Stimulated activated CD4-positive, alpha-beta T cell treated with anti-CD3 and anti-CD28 coated beads, Interleukin-4, amount 100 ng/mL, for 24 hours (primary cell): ENCODE measurements around the gene TOB2.
"Not testable (repeated sequence)": the region's sequence is repeated elsewhere in the genome, so short reads cannot be mapped to it uniquely, and the experiment has no call there.

Experiments
- DNase-seq: peaks from one replicate; pipeline ENCODE4 v3.0.0-alpha.2; 2020

TOB2 gene

GRCh38 chr22:41461901-41462300, 15.3 kb upstream of the TOB2 start:
- no peak for DNase-seq

DNA sequence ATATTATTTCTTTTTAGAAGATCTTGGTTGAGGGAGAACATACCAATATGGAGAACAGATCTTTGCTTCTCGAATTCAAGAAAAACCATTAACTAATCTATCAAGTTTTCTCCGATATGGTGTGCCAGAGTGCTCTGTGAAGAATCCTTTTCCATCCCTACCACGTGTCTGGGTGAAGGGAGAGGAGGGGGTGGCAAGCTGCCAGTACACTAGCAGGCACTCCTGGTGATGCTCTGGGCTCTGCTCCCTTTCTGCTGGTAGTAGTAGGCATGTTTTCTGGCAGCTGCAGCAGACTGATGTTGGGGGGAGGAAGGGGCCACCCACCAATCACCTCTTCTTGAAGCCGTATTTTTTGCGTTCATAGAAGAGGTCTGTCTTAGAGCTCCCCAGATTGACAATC, 13.5 kb upstream of the TOB2 start:
- DNase-seq: not testable (repeated sequence)

DNA sequence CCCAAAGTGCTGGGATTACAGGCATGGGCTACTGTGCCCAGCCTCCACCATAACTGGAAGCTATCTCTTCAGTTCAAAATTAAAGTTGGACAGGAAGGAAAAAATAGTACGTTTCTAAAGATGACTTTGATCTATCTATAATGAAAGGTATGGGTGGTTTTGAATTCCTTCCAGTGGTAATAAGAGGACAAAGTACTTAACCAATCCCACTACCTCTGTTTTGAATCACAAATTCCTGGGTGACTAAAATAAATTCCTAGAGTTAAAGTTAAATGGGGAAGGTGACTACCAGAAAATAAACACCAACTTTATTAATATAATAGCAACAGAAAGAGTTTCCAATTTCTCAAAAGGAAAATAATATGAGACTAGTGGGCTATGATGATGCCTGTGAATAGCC, 12.8 kb upstream of the TOB2 start:
- DNase-seq: no peak

- no peak for DNase-seq
These were observed 11.6 kb upstream of the TOB2 start for GRCh38 chr22:41458161-41458728.

GRCh38 chr22:41448189-41448808, 1.7 kb upstream of the TOB2 start:
- DNase-seq: peak; percentile 94

GRCh38 chr22:41447435-41448188, 1.0 kb upstream of the TOB2 start:
- peak; percentile 69 for DNase-seq

DNA sequence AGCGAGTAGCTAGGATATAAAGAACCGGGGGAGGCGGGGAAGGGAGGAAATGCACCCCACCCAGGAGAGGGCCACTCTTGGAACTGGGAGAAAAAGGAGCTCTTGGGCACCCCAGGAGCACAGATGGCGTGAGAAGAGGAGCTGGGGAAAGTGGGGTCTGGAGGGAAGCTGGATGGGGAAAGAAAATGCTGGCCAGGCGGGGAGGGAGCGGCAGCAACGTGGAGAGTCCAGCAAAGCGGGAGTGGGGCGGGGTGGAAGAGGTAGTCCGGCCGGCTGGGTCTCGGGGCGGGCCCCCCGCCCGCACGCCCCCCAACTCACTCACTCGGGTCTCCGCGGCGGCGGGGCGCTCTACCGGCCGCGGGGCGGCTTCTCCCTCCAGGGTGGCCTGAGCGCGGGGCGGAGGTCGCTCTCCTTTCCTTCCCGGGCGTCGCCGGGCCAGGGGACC, 522 bp downstream of the TOB2 start:
- peak; percentile 7 for DNase-seq

DNA sequence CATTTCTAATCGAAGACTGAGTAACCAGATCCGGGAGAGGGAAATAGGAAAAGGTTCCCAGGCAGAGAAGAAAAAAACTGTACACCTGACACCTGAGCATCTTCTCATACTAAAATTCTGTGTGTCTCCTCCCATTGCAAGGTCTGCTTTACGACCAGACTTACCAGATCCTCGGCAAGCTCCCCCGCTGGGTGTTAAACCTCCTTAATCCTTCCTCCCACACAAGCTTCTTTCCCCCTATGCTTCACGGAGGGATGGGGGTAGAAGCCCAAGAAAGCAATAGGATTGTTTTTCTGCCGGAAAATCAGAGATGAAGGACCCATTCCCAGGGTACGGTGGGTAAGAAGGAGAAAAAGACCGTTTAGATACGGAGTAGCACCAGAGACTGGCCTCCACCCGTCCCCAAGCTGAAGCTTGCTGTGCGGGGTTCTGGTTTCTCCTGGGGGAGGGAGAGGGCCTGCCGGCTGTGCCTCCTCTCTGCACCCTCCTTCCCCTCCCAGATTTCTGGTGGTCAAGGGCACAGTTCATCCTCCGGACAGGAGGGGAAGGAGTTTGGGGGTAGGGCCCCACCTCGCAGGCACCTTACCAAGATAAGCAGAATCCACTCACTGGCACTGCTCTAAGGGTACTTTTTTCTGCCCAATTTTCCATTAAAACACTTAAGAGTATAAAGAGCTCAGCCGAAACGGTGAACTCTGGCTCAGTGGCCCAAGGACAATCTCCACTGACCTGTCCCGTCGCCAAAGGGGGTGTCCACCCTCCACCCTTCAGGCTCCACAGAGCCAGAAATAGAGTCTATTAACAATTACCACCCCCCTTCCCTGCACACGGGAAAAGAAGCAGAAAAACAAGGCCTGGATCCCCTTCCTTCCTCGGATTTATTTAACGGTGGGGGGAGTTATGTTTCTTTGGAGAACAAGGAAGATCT, 1.2 kb downstream of the TOB2 start:
- DNase-seq: peak; percentile 41

DNA sequence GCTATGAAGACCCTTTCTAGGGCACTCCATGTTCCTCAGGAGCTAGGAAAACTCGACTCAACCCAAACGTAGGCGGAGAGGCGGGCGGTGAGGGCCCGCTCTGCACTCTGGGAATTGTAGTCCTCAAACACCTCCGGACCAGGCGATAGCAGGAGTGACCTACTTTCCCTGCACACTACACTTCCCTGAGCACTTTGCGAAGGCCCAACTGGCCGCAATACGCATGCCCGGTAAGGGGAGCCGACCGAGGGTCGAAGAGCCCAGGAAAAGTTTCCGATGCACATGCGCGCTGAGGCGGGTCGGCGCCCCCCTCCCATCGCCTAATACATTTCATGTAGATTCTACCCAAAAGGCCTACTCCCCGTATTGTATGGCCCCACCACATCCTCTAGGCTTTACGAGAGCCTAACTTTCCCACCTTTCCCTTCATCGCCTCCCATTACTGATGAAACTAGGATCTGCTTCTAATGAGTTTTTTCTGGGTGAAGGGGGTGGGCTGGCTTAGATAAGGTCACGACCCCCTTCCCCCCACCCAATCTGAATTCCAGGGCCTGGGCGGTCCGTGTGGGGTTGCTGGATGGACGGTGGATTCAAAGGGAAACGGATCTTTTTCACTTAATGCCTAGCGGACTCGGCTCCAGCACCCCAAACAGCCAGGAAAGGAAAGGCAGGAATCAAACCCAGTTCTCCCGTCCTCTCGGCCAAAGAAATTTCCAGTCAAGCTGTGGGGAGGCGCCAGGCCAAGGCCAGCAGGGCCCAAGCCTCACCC, 2.1 kb downstream of the TOB2 start:
- DNase-seq: peak; percentile 89

GRCh38 chr22:41442240-41442792, 4.3 kb downstream of the TOB2 start:
- DNase-seq: no peak

GRCh38 chr22:41440511-41440910, 6.1 kb downstream of the TOB2 start:
- DNase-seq: not testable (repeated sequence)

DNA sequence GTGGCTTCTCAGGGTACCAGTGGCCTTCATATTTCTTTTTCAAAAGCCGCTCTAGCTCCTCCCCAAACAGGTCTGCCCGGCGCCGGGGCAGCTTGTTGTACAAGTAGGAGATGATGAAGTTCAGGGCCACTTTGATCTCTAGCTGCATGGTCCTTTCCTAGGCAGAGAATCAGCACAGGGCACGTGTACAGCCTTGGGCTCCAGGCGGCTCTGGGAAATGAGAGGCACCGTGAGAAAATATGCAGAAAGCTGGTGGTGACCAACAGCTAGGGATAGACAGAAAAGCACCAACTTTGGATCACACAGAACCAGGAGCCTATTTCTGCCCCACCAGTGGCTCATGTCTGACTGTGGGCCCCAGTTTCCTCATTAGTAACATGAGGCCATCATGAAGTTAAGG, 9.4 kb downstream of the TOB2 start:
- DNase-seq: no peak

- DNase-seq: no peak
These were observed 10.1 kb downstream of the TOB2 start for GRCh38 chr22:41436322-41437113.

- DNase-seq: no peak
These were observed 11.0 kb downstream of the TOB2 start for GRCh38 chr22:41435560-41435959.

GRCh38 chr22:41434361-41435003, 12.1 kb downstream of the TOB2 start:
- DNase-seq: not testable (repeated sequence)

DNA sequence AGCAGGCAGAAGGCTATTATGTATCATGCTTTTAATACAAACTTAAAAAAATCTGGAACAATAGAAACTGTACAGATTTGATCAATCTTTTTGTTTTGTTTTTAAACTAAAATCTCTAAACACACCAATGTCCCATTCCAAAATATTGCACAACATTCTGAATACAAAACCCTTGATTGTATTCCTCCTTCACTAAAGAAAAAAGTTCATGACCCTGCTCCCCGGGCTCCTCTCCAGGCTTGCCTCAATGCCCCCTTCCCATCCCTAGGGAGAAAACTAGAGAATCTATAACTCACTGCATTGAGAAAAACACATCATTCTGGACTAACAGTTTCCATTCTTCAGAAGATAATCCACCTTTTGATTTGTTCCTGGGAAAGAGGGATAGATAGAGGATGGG, 13.1 kb downstream of the TOB2 start:
- DNase-seq: not testable (repeated sequence)

- DNase-seq: no peak
These were observed 14.9 kb downstream of the TOB2 start for GRCh38 chr22:41431656-41432055.

- DNase-seq: no peak
These were observed 16.7 kb downstream of the TOB2 start for GRCh38 chr22:41429951-41430332.

GRCh38 chr22:41429232-41429950, 17.2 kb downstream of the TOB2 start:
- no peak for DNase-seq
